Peyer's patch (tissue), 4 donors: Measurements from ENCODE around the gene KISS1R. TPM values are rescaled to one million over a fixed set of nuclear protein-coding genes. Genes with fewer than 3 reads are reported as not detected.

Source experiments
- DNase-seq, 3 donors: peaks; one replicate each; pipeline ENCODE4 v3.0.0-alpha.2; 2017 to 2019
- H3K27ac ChIP-seq, 4 donors: fragments of 200-600 bp; sonication (generic); one replicate each; pipeline ENCODE4 v1.5.1; 2016 to 2019
- H3K27me3 ChIP-seq, 2 donors: fragments of 200-600 bp; sonication (generic); one replicate each; pipeline ENCODE4 v1.5.1; 2019
- H3K36me3 ChIP-seq, 3 donors: fragments of 200-600 bp; sonication (generic); one replicate each; pipeline ENCODE4 v1.5.1; 2016 to 2019
- H3K4me1 ChIP-seq, 4 donors: fragments of 200-600 bp; sonication (generic); one replicate each; pipeline ENCODE4 v1.5.1; 2016 to 2019
- H3K4me3 ChIP-seq, 4 donors: fragments of 200-600 bp; sonication (generic); 1 replicate in 3 of 4; 2 replicates in 1 of 4; pipeline ENCODE4 v1.5.1; 2016 to 2019; ENCODE audit warnings: mild to moderate bottlenecking in 1 of 4
- H3K9me3 ChIP-seq, 4 donors: fragments of 200-600 bp; sonication (generic); one replicate each; pipeline ENCODE4 v1.5.1; 2016 to 2019; ENCODE audit warnings: mild to moderate bottlenecking in 1 of 4
- POLR2A ChIP-seq, 2 donors: fragments of 450-650 bp; IDR thresholded peaks; one replicate each; pipeline ENCODE4 v1.5.1; 2017; ENCODE audit warnings: antibody characterized with exemption in 2 of 2, mild to moderate bottlenecking in 2 of 2, moderate library complexity in 2 of 2
- total RNA-seq, 4 donors: library from RNA; depleted of rRNA; stranded (reverse); fragments of >200 nt; gene quantifications; one replicate each; pipeline ENCODE4 v1.1.0, GENCODE V29; 2016
- TF ChIP-seq, protein P1 (sequence below), 6 experiments: fragments of 450-650 bp in 4 of 6; fragments of 200-600 bp in 2 of 6; sonication (generic) in 1 of 6; IDR thresholded peaks; one replicate each; pipeline ENCODE4 v1.5.1; 2017 to 2019; ENCODE audit warnings: antibody characterized with exemption in 6 of 6, mild to moderate bottlenecking in 3 of 6, moderate library complexity in 1 of 6

Gene KISS1R
- total RNA-seq, 4 donors from 2014 or later, result not detected

DNA sequence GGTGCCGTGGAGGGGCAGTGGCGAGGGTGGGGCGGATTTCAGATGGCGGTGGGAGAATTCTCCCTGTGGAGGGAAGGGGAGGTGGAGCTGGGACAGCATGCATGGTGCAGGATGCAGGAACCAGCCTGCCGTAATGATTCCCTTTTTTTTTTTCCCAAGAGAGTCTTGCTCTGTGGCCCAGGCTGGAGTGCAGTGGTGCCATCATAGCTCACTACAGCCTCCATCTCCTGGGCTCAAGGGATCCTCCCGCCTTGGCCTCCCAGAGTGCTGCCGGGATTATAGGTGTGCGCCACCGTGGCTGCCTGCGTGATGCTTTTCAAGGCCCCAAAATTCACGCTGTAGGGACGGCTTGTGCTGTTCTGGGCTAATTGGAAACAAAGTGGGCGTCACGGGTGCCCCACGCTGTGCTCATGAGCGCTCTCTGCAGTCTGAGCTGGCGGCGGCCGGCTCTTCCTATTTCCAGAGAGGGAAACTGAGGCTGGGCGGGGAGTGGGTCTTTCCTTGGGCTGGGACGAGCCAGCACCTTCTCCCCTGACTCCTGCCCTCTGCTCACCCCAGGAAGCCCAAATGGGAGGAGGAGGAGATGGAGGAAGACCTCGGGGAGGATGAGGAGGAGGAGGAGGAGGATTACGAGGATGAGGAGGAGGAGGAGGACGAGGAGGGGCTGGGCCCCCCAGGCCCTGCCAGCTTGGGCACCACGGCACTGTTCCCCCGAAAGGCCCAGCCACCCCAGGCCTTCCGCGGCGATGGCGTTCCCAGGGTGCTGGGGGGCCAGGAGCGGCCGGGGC, 14.9 kb downstream of the KISS1R start:
- Histone ChIP-seq H3K4me3 (peak overlapping the region in 1 of 4 donors; percentile 15), H3K4me1 (peaks cover 11 to 46% (median 20%) of the 10 kb centered on the region in 4 donors), H3K27ac (peak overlapping the region; percentile 32 to 69 (median 63)), H3K36me3 (peaks cover 0 to 8% (median 0%) of the 10 kb centered on the region in 3 donors), H3K9me3 (no peaks in the 10 kb centered on the region), H3K27me3 (no peaks in the 10 kb centered on the region)
- no peak for DNase-seq
- no peak for TF ChIP-seq POLR2A (IDR thresholded peaks at IDR 0.05)
- TF ChIP-seq, protein P1, sequence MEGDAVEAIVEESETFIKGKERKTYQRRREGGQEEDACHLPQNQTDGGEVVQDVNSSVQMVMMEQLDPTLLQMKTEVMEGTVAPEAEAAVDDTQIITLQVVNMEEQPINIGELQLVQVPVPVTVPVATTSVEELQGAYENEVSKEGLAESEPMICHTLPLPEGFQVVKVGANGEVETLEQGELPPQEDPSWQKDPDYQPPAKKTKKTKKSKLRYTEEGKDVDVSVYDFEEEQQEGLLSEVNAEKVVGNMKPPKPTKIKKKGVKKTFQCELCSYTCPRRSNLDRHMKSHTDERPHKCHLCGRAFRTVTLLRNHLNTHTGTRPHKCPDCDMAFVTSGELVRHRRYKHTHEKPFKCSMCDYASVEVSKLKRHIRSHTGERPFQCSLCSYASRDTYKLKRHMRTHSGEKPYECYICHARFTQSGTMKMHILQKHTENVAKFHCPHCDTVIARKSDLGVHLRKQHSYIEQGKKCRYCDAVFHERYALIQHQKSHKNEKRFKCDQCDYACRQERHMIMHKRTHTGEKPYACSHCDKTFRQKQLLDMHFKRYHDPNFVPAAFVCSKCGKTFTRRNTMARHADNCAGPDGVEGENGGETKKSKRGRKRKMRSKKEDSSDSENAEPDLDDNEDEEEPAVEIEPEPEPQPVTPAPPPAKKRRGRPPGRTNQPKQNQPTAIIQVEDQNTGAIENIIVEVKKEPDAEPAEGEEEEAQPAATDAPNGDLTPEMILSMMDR (IDR thresholded peaks at IDR 0.05), result no peak

DNA sequence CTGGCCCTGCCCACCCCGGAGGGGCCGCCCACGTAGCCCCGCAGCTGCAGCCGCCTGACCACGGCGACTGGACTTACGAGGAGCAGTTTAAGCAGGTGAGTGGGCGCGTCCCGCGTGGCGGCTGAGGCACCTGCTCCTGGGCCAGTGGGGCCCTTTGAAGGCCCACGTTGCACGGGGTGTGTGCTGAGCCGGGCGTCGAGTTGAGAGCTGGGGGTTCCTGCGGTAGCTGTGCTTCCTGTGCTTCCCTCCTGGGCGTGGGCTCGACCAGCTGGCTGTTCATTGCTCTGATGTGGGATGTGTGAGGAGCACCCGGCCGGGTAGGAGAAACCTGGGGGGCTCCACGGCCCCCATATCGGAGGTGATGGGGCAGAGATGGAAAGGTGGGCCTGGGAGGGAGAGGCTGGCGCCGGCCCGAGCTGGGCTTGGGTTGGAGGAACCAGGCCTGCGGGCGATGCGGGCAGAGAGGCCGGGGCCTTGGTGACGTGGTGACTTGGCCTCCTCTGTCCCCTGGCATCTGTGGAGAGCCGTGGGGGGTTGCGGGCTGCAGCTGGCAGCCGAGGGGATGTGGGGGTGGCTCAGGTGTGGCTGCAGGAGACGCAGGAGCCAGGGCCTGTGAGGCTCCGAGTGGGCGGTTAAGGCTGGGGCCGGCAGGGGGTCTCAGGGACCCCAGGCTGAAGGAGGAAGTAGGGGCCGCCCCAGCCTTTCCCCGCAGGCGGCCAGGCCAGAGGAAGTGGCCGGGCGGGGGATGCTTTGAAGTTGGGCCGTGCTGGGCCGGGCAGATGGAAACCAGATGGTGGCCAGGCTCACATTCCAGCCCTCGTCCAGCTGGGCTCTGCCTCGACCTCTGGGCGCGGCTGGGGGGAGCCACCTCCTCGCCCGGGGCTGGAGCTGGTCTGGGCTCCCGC, 15.8 kb downstream of the KISS1R start:
- TF ChIP-seq POLR2A (IDR thresholded peaks at IDR 0.05), result no peak
- TF ChIP-seq, protein P1 (IDR thresholded peaks at IDR 0.05), result no peak
- peak overlapping the region in 1 of 4 donors; percentile 15 for H3K4me3 ChIP-seq
- H3K36me3 ChIP-seq, result peaks cover 0 to 8% (median 0%) of the 10 kb centered on the region in 3 donors
- peak; percentile 56 to 76 (median 63) for DNase-seq
- H3K27me3 ChIP-seq, result no peaks in the 10 kb centered on the region
- H3K27ac ChIP-seq, result peak overlapping the region; percentile 32 to 69 (median 63)
- peaks cover 11 to 37% (median 18%) of the 10 kb centered on the region in 4 donors for H3K4me1 ChIP-seq
- H3K9me3 ChIP-seq, result no peaks in the 10 kb centered on the region

DNA sequence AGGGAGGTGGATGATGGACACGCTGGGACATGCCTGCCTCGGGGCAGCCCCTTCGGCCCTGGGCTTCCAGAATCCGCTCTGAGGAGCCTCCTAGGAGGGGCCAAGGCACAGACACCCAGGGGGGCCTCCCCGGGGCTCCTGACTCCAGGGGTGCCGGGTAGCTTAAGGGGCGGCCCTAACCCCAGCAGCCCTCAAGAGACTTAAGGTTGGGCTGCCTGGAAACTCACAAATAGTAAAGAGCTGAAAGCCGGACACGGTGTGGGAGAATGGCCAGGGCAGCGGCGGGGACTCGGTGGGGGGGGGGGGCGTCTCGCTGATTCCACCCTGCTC, 16.4 kb downstream of the KISS1R start:
- no peaks in the 10 kb centered on the region for H3K27me3 ChIP-seq
- H3K4me1 ChIP-seq, result peaks cover 11 to 36% (median 18%) of the 10 kb centered on the region in 4 donors
- no peak for DNase-seq
- H3K27ac ChIP-seq, result peak overlapping the region in 3 of 4 donors; percentile 60 to 69 (median 66)
- no peak overlapping the region for H3K4me3 ChIP-seq
- no peaks in the 10 kb centered on the region for H3K9me3 ChIP-seq
- H3K36me3 ChIP-seq, result peaks cover 0 to 8% (median 0%) of the 10 kb centered on the region in 3 donors
- TF ChIP-seq, protein P1 (IDR thresholded peaks at IDR 0.05), result no peak
- TF ChIP-seq POLR2A (IDR thresholded peaks at IDR 0.05), result no peak

DNA sequence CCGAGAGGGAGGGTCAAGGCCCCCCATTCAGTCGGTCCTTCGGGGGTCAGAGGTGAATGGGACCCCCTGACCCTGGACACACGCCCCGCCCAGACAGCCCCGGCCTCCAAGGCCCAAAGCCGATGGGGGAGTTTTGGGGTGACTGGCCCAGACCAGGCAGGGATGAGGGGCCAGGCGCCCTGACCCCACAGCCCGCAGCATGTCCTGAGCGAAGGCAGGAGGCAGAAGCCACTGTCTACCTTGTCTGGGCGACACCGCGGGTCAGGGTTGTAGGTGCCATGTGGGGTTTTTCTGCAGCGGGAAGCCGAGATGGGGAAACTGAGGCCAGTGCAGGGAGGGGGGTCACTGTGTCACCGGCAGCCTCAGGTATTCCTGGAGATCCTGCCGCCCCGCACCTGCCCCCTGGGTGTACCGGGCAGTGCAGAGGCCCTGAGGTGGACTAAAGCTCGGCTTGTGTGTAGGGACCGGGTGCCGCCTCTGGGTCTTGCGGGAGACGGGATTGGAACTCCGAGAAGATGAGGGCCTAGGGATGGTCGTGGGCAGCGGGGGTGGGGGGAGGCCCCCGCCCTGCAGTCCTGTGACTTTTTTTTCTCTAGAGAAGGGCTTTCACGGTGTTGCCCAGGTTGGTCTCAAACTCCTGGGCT, 17.2 kb downstream of the KISS1R start:
- DNase-seq, result no peak
- peak overlapping the region in 3 of 4 donors; percentile 38 to 60 (median 54) for H3K27ac ChIP-seq
- TF ChIP-seq, protein P1 (IDR thresholded peaks at IDR 0.05), result no peak
- TF ChIP-seq POLR2A (IDR thresholded peaks at IDR 0.05), result no peak
- H3K4me3 ChIP-seq, result no peak overlapping the region
- H3K36me3 ChIP-seq, result peaks cover 0 to 5% (median 0%) of the 10 kb centered on the region in 3 donors
- no peaks in the 10 kb centered on the region for H3K27me3 ChIP-seq
- peaks cover 11 to 36% (median 18%) of the 10 kb centered on the region in 4 donors for H3K4me1 ChIP-seq
- no peaks in the 10 kb centered on the region for H3K9me3 ChIP-seq

DNA sequence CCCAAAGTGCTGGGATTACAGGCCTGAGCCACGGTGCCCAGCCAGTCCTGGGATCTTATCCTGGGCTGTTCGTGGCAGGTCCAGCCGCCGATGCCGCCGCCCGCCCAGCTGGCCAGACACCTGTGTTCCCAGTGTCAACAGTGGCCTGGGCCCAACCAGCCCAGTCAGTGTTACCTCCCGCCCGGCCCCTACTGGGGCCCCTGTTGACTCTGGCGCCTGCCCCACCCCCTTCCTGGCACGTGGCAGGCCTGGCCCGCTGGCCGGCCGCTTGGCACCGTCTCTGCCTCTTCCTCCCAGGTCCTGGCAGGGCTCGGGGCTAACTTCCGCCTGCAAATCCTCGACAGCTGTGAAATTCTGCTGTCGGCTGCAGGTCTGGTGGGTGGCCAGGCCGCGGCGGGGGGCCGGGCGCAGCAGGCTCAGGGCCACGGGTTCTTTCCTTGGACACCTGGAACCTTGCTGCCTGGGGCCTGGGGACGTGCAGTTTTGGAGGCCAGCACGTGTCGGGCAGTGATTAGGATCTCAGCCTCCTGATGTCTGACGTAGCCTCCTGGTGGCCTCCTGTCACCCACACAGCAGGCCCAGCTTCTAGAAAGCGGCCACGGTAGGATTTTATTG, 17.8 kb downstream of the KISS1R start:
- Histone ChIP-seq H3K27ac (peak overlapping the region in 3 of 4 donors; percentile 38 to 60 (median 54)), H3K9me3 (no peaks in the 10 kb centered on the region), H3K4me3 (no peak overlapping the region), H3K36me3 (no peaks in the 10 kb centered on the region), H3K4me1 (peaks cover 11 to 36% (median 18%) of the 10 kb centered on the region in 4 donors), H3K27me3 (no peaks in the 10 kb centered on the region)
- peak in 2 of 3 donors; percentile 80 to 85 for DNase-seq
- TF ChIP-seq POLR2A (IDR thresholded peaks at IDR 0.05), result no peak
- TF ChIP-seq, protein P1 (IDR thresholded peaks at IDR 0.05), result no peak
